Upper lobe of left lung (tissue), 6 donors: ENCODE results near the gene POLN. TPM values are rescaled to one million over a fixed set of nuclear protein-coding genes. Genes with fewer than 3 reads are reported as not detected.

Source experiments
- ATAC-seq, 2 donors: fragments of 200-7000 bp; cut with Tn5 transposase; one replicate each; pipeline ENCODE4 v1.9.1; 2022; ENCODE audit warnings: mild to moderate bottlenecking in 2 of 2, moderate library complexity in 2 of 2; ENCODE audit not compliant: low FRiP score in 2 of 2
- DNase-seq, 2 donors: peaks; one replicate each; pipeline ENCODE4 v3.0.0-alpha.2; 2019 to 2020
- H3K27ac ChIP-seq, 4 donors: fragments of 200-600 bp; sonication (generic); one replicate each; pipeline ENCODE4 v1.5.1; 2016 to 2019
- H3K27me3 ChIP-seq, 4 donors: fragments of 200-600 bp; sonication (generic); one replicate each; pipeline ENCODE4 v1.5.1; 2017 to 2019
- H3K36me3 ChIP-seq, 4 donors: fragments of 200-600 bp; sonication (generic); one replicate each; pipeline ENCODE4 v1.5.1; 2016 to 2019
- H3K4me1 ChIP-seq, 4 donors: fragments of 200-600 bp; sonication (generic); one replicate each; pipeline ENCODE4 v1.5.1; 2018 to 2019
- H3K4me3 ChIP-seq, 4 donors: fragments of 200-600 bp; sonication (generic); one replicate each; pipeline ENCODE4 v1.5.1; 2017 to 2019; ENCODE audit warnings: mild to moderate bottlenecking in 2 of 4, moderate library complexity in 1 of 4
- H3K9me3 ChIP-seq, 4 donors: fragments of 200-600 bp; sonication (generic); one replicate each; pipeline ENCODE4 v1.5.1; 2018 to 2019
- CTCF ChIP-seq, 6 experiments: fragments of 450-650 bp in 4 of 6; fragments of 200-600 bp in 2 of 6; sonication (generic) in 2 of 6; IDR thresholded peaks; one replicate each; pipeline ENCODE4 v1.5.1; 2016 to 2019; ENCODE audit warnings: antibody characterized with exemption in 6 of 6
- EP300 ChIP-seq, 4 donors: sonication (generic); formaldehyde crosslinking; IDR thresholded peaks; one replicate each; pipeline ENCODE4 v1.5.1; 2017; ENCODE audit warnings: antibody characterized with exemption in 4 of 4, control low read depth in 2 of 4
- POLR2A ChIP-seq, 4 donors: fragments of 450-650 bp; IDR thresholded peaks; one replicate each; pipeline ENCODE4 v1.5.1; 2016 to 2017; ENCODE audit warnings: antibody characterized with exemption in 4 of 4, mild to moderate bottlenecking in 2 of 4
- POLR2AphosphoS5 ChIP-seq, 2 donors: sonication (generic); formaldehyde crosslinking; IDR thresholded peaks; one replicate each; pipeline ENCODE4 v1.5.1; 2017; ENCODE audit warnings: antibody characterized with exemption in 2 of 2
- WGBS, 2 donors: methylation state at CpG; one replicate each; pipeline ENCODE4 v1.1.5; 2017 to 2018; 5-methylcytosine and 5-hydroxymethylcytosine counted together
- total RNA-seq, 6 donors: library from RNA; depleted of rRNA in 4 of 6; stranded (reverse); fragments of >200 nt in 4 of 6; gene quantifications; one replicate each; pipeline versions ENCODE4 v1.1.0 to v1.2.1, GENCODE V29; 2016 to 2021
- donor health status: DM: no; HTN: no; CAD: no; lungs with moderate emphysema.
- donor health status: DM: no; HTN: yes; CAD: no; lungs with severe emphysema.

The POLN gene
- total RNA-seq, 6 donors from 2014 or later: 0.89 to 5.5 (median 2.6) TPM

GRCh38 chr4:2067446-2068197 is 174.3 kb downstream of the POLN start:
- no peaks in the 10 kb centered on the region for H3K27me3 ChIP-seq
- no peaks in the 10 kb centered on the region for H3K4me1 ChIP-seq
- no peaks in the 10 kb centered on the region for H3K9me3 ChIP-seq
- peak in 1 of 2 donors; percentile 74 for DNase-seq
- WGBS, 2 donors: 84 to 85% methylated on average over 13 to 23 of the region's 26 CpGs
- no peak overlapping the region for H3K4me3 ChIP-seq
- no peak for ATAC-seq
- H3K36me3 ChIP-seq: no peaks in the 10 kb centered on the region
- no peak for TF ChIP-seq POLR2A (IDR thresholded peaks at IDR 0.05)
- no peak overlapping the region for H3K27ac ChIP-seq

GRCh38 chr4:2066571-2067445 is 175.1 kb downstream of the POLN start:
- Histone ChIP-seq H3K27me3 (peaks cover 0 to 2% (median 0%) of the 10 kb centered on the region in 4 donors), H3K27ac (no peak overlapping the region), H3K4me3 (no peak overlapping the region), H3K4me1 (no peaks in the 10 kb centered on the region), H3K9me3 (no peaks in the 10 kb centered on the region), H3K36me3 (no peaks in the 10 kb centered on the region)
- WGBS, 2 donors: 73 to 94% methylated on average over 15 to 28 of the region's 29 CpGs
- TF ChIP-seq POLR2AphosphoS5 (IDR thresholded peaks at IDR 0.05): no peak
- no peak for TF ChIP-seq EP300 (IDR thresholded peaks at IDR 0.05)
- ATAC-seq (no peak), DNase-seq (peak in 1 of 2 donors; percentile 72)

GRCh38 chr4:2066011-2066551 is 175.8 kb downstream of the POLN start:
- no peak overlapping the region for H3K27ac ChIP-seq
- WGBS, 2 donors: 83 to 94% methylated on average over 5 to 15 of the region's 15 CpGs
- H3K27me3 ChIP-seq: peaks cover 0 to 7% (median 1%) of the 10 kb centered on the region in 4 donors
- H3K4me3 ChIP-seq: no peak overlapping the region
- peak in 1 of 2 donors; percentile 58 for DNase-seq
- H3K4me1 ChIP-seq: peaks cover 0 to under 1% (median 0%) of the 10 kb centered on the region in 4 donors
- no peaks in the 10 kb centered on the region for H3K9me3 ChIP-seq
- no peak for TF ChIP-seq CTCF (IDR thresholded peaks at IDR 0.05)
- no peak for TF ChIP-seq POLR2AphosphoS5 (IDR thresholded peaks at IDR 0.05)
- no peak for TF ChIP-seq POLR2A (IDR thresholded peaks at IDR 0.05)
- no peak for TF ChIP-seq EP300 (IDR thresholded peaks at IDR 0.05)
- no peak for ATAC-seq
- no peaks in the 10 kb centered on the region for H3K36me3 ChIP-seq

GRCh38 chr4:2065106-2065930 is 176.6 kb downstream of the POLN start:
- 73 to 78% methylated on average over 16 to 24 of the region's 24 CpGs for WGBS, 2 donors
- TF ChIP-seq EP300 (IDR thresholded peaks at IDR 0.05) (no peak), CTCF (IDR thresholded peaks at IDR 0.05) (no peak), POLR2A (IDR thresholded peaks at IDR 0.05) (no peak), POLR2AphosphoS5 (IDR thresholded peaks at IDR 0.05) (no peak)
- no peak overlapping the region for H3K27ac ChIP-seq
- H3K4me3 ChIP-seq: no peak overlapping the region
- peaks cover 2 to 8% (median 4%) of the 10 kb centered on the region in 4 donors for H3K4me1 ChIP-seq
- DNase-seq: peak in 1 of 2 donors; percentile 56
- ATAC-seq: no peak
- peaks cover 0 to 15% (median 9%) of the 10 kb centered on the region in 4 donors for H3K27me3 ChIP-seq
- no peaks in the 10 kb centered on the region for H3K36me3 ChIP-seq
- no peaks in the 10 kb centered on the region for H3K9me3 ChIP-seq

- ATAC-seq (no peak), DNase-seq (peak in 1 of 2 donors; percentile 81)
- no peak overlapping the region for H3K4me3 ChIP-seq
- H3K9me3 ChIP-seq: no peaks in the 10 kb centered on the region
- no peaks in the 10 kb centered on the region for H3K36me3 ChIP-seq
- WGBS, 2 donors: 85 to 88% methylated on average over 4 to 40 of the region's 40 CpGs
- H3K4me1 ChIP-seq: peaks cover 8 to 17% (median 10%) of the 10 kb centered on the region in 4 donors
- TF ChIP-seq EP300 (IDR thresholded peaks at IDR 0.05): no peak
- no peak for TF ChIP-seq POLR2A (IDR thresholded peaks at IDR 0.05)
- TF ChIP-seq POLR2AphosphoS5 (IDR thresholded peaks at IDR 0.05): no peak
- no peak for TF ChIP-seq CTCF (IDR thresholded peaks at IDR 0.05)
- no peak overlapping the region for H3K27ac ChIP-seq
- H3K27me3 ChIP-seq: peaks cover 2 to 23% (median 16%) of the 10 kb centered on the region in 4 donors
Measured at GRCh38 chr4:2064276-2064991, 177.5 kb downstream of the POLN start.
